ENCODE measurements around the gene CBFA2T3. TPM values are rescaled to one million over a fixed set of nuclear protein-coding genes. Genes with fewer than 3 reads are reported as not detected.

The CBFA2T3 gene
- polyA plus RNA-seq, 1 experiment = not detected

- peaks cover 2% of the 10 kb centered on the region; the same call in 1 of the 2 replicates for H3K27me3 ChIP-seq (ENCODE audit: control insufficient read depth, insufficient read depth, low read length)
- no peak for TF ChIP-seq CTCF (IDR thresholded peaks at IDR 0.05; ENCODE audit: insufficient read depth, low read depth, low read length)
- no peaks in the 10 kb centered on the region for H3K36me3 ChIP-seq (ENCODE audit: control insufficient read depth, insufficient read depth, low read length)
- POLR2A ChIA-PET = no interaction called here
- CTCF ChIA-PET = interaction anchor here (1.1 kb wide), 1 partner anchor 11 kb away, joined by 3 read pairs; no protein-coding TSS in a partner anchor
- H3K4me3 ChIP-seq (ENCODE audit: low read depth, low read length) = no peak overlapping the region
- DNase-seq (ENCODE audit: low read depth) = no peak
Observed at GRCh38 chr16:88973415-88974050, 3.5 kb downstream of the CBFA2T3 start.

GRCh38 chr16:88973007-88973410 is 4.0 kb downstream of the CBFA2T3 start:
- Histone ChIP-seq H3K27me3 (ENCODE audit: control insufficient read depth, insufficient read depth, low read length) (peaks cover 2% of the 10 kb centered on the region; the same call in 1 of the 2 replicates), H3K4me3 (ENCODE audit: low read depth, low read length) (no peak overlapping the region), H3K36me3 (ENCODE audit: control insufficient read depth, insufficient read depth, low read length) (no peaks in the 10 kb centered on the region)
- TF ChIP-seq CTCF (IDR thresholded peaks at IDR 0.05; ENCODE audit: insufficient read depth, low read depth, low read length) = no peak
- CTCF ChIA-PET = interaction anchor here (1.1 kb wide), 1 partner anchor 11 kb away, joined by 3 read pairs; no protein-coding TSS in a partner anchor
- POLR2A ChIA-PET = no interaction called here
- DNase-seq (ENCODE audit: low read depth) = no peak

- ChIA-PET POLR2A (no interaction called here), CTCF (no interaction called here)
- Histone ChIP-seq H3K27me3 (ENCODE audit: control insufficient read depth, insufficient read depth, low read length) (peaks cover 2% of the 10 kb centered on the region; the same call in 1 of the 2 replicates), H3K36me3 (ENCODE audit: control insufficient read depth, insufficient read depth, low read length) (no peaks in the 10 kb centered on the region), H3K4me3 (ENCODE audit: low read depth, low read length) (no peak overlapping the region)
- no peak for DNase-seq (ENCODE audit: low read depth)
- no peak for TF ChIP-seq CTCF (IDR thresholded peaks at IDR 0.05; ENCODE audit: insufficient read depth, low read depth, low read length)
Observed at GRCh38 chr16:88972349-88972748, 4.7 kb downstream of the CBFA2T3 start.

- H3K27me3 ChIP-seq (ENCODE audit: control insufficient read depth, insufficient read depth, low read length) = peaks cover 2% of the 10 kb centered on the region; the same call in 1 of the 2 replicates
- POLR2A ChIA-PET = no interaction called here
- CTCF ChIA-PET = no interaction called here
Observed at GRCh38 chr16:88971371-88972097, 5.5 kb downstream of the CBFA2T3 start.

More at GRCh38 chr16:88971371-88972097, 5.5 kb downstream of the CBFA2T3 start:
- Histone ChIP-seq H3K36me3 (ENCODE audit: control insufficient read depth, insufficient read depth, low read length) (no peaks in the 10 kb centered on the region), H3K4me3 (ENCODE audit: low read depth, low read length) (no peak overlapping the region)
- no peak for DNase-seq (ENCODE audit: low read depth)
- TF ChIP-seq CTCF (IDR thresholded peaks at IDR 0.05; ENCODE audit: insufficient read depth, low read depth, low read length) = no peak

All from BJ (cell line).